ENCODE measurements around the gene CD46. TPM values are rescaled to one million over a fixed set of nuclear protein-coding genes. Genes with fewer than 3 reads are reported as not detected.

The CD46 gene
- total and polyA plus RNA-seq, 12 donors, result 44.0 to 114 (median 94.6) TPM

- ATAC-seq, result no peak
- H3K27ac ChIP-seq, result no peak overlapping the region
- WGBS, 2 donors, result 81 to 91% methylated on average over 2 of the region's 2 CpGs
- intact Hi-C loops (cut with DNase I), result no loop called here
- H3K9me3 ChIP-seq, result no peaks in the 10 kb centered on the region
- no peak overlapping the region for H3K4me3 ChIP-seq
- H3K27me3 ChIP-seq, result no peaks in the 10 kb centered on the region
- no peaks in the 10 kb centered on the region for H3K36me3 ChIP-seq
- TF ChIP-seq, protein P1, sequence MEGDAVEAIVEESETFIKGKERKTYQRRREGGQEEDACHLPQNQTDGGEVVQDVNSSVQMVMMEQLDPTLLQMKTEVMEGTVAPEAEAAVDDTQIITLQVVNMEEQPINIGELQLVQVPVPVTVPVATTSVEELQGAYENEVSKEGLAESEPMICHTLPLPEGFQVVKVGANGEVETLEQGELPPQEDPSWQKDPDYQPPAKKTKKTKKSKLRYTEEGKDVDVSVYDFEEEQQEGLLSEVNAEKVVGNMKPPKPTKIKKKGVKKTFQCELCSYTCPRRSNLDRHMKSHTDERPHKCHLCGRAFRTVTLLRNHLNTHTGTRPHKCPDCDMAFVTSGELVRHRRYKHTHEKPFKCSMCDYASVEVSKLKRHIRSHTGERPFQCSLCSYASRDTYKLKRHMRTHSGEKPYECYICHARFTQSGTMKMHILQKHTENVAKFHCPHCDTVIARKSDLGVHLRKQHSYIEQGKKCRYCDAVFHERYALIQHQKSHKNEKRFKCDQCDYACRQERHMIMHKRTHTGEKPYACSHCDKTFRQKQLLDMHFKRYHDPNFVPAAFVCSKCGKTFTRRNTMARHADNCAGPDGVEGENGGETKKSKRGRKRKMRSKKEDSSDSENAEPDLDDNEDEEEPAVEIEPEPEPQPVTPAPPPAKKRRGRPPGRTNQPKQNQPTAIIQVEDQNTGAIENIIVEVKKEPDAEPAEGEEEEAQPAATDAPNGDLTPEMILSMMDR (IDR thresholded peaks at IDR 0.05), result no peak
- DNase-seq, result no peak
- H3K4me1 ChIP-seq, result peaks cover 0 to 6% (median 0%) of the 10 kb centered on the region in 9 donors
Observed at GRCh38 chr1:207740207-207740606, 11.6 kb upstream of the CD46 start.

- no peak for ATAC-seq
- Histone ChIP-seq H3K36me3 (no peaks in the 10 kb centered on the region), H3K4me1 (peaks cover 0 to 6% (median 0%) of the 10 kb centered on the region in 9 donors), H3K4me3 (no peak overlapping the region), H3K27me3 (no peaks in the 10 kb centered on the region), H3K9me3 (no peaks in the 10 kb centered on the region), H3K27ac (no peak overlapping the region)
- 89 to 91% methylated on average over 3 of the region's 3 CpGs for WGBS, 2 donors
- intact Hi-C loops (cut with DNase I), result no loop called here
- TF ChIP-seq, protein P1 (IDR thresholded peaks at IDR 0.05), result no peak
- no peak for DNase-seq
Observed at GRCh38 chr1:207742850-207743555, 8.9 kb upstream of the CD46 start.

DNA sequence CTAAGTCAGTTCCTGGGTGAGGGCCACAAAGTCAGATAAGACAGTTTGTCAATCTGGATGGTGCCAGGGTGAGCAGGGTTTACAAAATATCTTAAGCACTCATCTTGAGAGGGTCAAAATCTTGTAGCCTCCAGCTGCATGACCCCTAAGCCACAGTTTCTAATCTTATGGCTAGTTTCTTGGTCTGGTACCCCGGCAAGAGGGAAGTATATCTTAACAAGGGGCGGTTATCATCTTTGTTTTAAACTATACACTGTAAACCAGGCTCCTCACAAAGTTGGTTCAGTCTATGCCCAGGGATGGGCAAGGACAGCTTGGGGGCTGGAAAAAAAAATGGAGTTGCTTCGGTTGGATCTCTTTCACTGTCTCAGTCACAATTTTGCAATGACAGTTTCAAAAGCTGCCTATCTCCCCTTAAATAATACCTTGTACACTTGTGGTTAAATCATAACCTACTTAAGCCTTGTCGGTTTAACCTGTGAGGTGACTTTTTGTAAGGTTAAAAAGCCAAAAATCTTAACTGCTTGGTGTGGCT lies 7.8 kb upstream of the CD46 start:
- Histone ChIP-seq H3K27ac (no peak overlapping the region), H3K27me3 (no peaks in the 10 kb centered on the region), H3K36me3 (no peaks in the 10 kb centered on the region), H3K4me3 (no peak overlapping the region), H3K4me1 (peaks cover 0 to 9% (median 6%) of the 10 kb centered on the region in 9 donors), H3K9me3 (no peaks in the 10 kb centered on the region)
- intact Hi-C loops (cut with DNase I), result no loop called here
- DNase-seq, result no peak
- 90 to 91% methylated on average over 4 of the region's 4 CpGs for WGBS, 2 donors
- ATAC-seq, result no peak
- TF ChIP-seq, protein P1 (IDR thresholded peaks at IDR 0.05), result no peak

- peaks cover 0 to 22% (median 17%) of the 10 kb centered on the region in 9 donors for H3K4me1 ChIP-seq
Observed at GRCh38 chr1:207745285-207745684, 6.6 kb upstream of the CD46 start.

More at GRCh38 chr1:207745285-207745684, 6.6 kb upstream of the CD46 start:
- Histone ChIP-seq H3K36me3 (no peaks in the 10 kb centered on the region), H3K9me3 (no peaks in the 10 kb centered on the region), H3K27me3 (no peaks in the 10 kb centered on the region), H3K4me3 (no peak overlapping the region), H3K27ac (no peak overlapping the region)
- ATAC-seq (no peak), DNase-seq (no peak)
- intact Hi-C loops (cut with DNase I), result no loop called here
- TF ChIP-seq, protein P1 (IDR thresholded peaks at IDR 0.05), result no peak
- 48 to 82% methylated on average over 1 of the region's 1 CpG for WGBS, 2 donors
